ENCODE measurements around the gene TUBB3. TPM values are rescaled to one million over a fixed set of nuclear protein-coding genes. Genes with fewer than 3 reads are reported as not detected.

The TUBB3 gene
- total and polyA plus RNA-seq, 2 of the 8 experiments (the other 6 are each of a cell fraction or from before 2014, with no cell fraction given), result 275 to 393 TPM

GRCh38 chr16:89954462-89954861 is 31.3 kb downstream of the TUBB3 start:
- H3K79me2 ChIP-seq (ENCODE audit: control insufficient read depth in 1 of 2, insufficient read depth in 2 of 2, low read length in 2 of 2), result no peaks in the 10 kb centered on the region
- no peaks in the 10 kb centered on the region for H3K79me1 ChIP-seq (ENCODE audit: low read depth, low read length)
- no peak overlapping the region for H3K4me3 ChIP-seq (ENCODE audit: extremely low read depth in 1 of 4, insufficient read depth in 2 of 4, low read depth in 3 of 4, low read length in 4 of 4)
- H2BK20ac ChIP-seq (ENCODE audit: low read length), result no peak overlapping the region
- H3K23me2 ChIP-seq (ENCODE audit: low read depth, low read length), result no peaks in the 10 kb centered on the region; the same call in 1 of the 2 replicates
- no peak overlapping the region for H4K5ac ChIP-seq (ENCODE audit: insufficient read length, low read depth, low read length)
- peaks cover 0 to 3% (median 0%) of the 10 kb centered on the region in 4 experiments; a peak in 4 of 7 replicates for H3K4me1 ChIP-seq (replicated peaks in 1 of 4; ENCODE audit: control insufficient read depth in 3 of 4, insufficient read depth in 4 of 4, low read length in 3 of 4)
- H3K18ac ChIP-seq (ENCODE audit: extremely low read depth, low read length), result no peak overlapping the region
- H4K91ac ChIP-seq (replicated peaks; ENCODE audit: insufficient read length, low read length), result no peak overlapping the region
- WGBS, 2 experiments (ENCODE audit: extremely low coverage in 1 of 2, insufficient coverage in 1 of 2, insufficient read length in 1 of 2, insufficient replicate concordance in 2 of 2, low coverage in 1 of 2, low lambda C conversion rate in 2 of 2, missing lambda C conversion rate in 1 of 2), result 93% methylated on average over 15 of the region's 15 CpGs; no CpG with 5 or more reads in 1 of the 2 experiments
- CTCF ChIA-PET (ENCODE audit: partially characterized antibody), result interaction anchor here (1.0 to 1.4 kb wide), 6 partner anchors 9 to 66 kb away, joined by 3 to 6 read pairs (median 3); no protein-coding TSS in a partner anchor
- H3K36me3 ChIP-seq (ENCODE audit: control insufficient read depth in 2 of 4, insufficient read depth in 4 of 4, low read length in 3 of 4), result peaks cover 0 to 5% (median 3%) of the 10 kb centered on the region in 4 experiments; a peak in 4 of 8 replicates
- no peak for DNase-seq (ENCODE audit: low read depth in 1 of 2, low spot score in 2 of 2)
- H3K14ac ChIP-seq (ENCODE audit: insufficient read length), result no peak overlapping the region
- no peaks in the 10 kb centered on the region for H3K9me3 ChIP-seq (ENCODE audit: insufficient read depth in 2 of 2, low read depth in 1 of 2, low read length in 1 of 2)
- FAIRE-seq, result no peak
- POLR2A ChIA-PET (ENCODE audit: partially characterized antibody), result interaction anchor here (1.1 to 9.2 kb wide), 4 partner anchors 8 to 30 kb away, joined by 3 to 42 read pairs (median 8); partner anchors contain the start of gene TUBB3
- H3K4me2 ChIP-seq (ENCODE audit: insufficient read depth in 1 of 2, low read depth in 2 of 2, low read length in 2 of 2), result no peak overlapping the region
- peaks cover 6 to 10% of the 10 kb centered on the region in 2 experiments for H4K20me1 ChIP-seq (replicated peaks in 1 of 2; ENCODE audit: control insufficient read depth in 1 of 2, insufficient read depth in 2 of 2, low read length in 2 of 2)
- no peak overlapping the region for H2BK12ac ChIP-seq (ENCODE audit: low read depth, low read length)
- H3K27ac ChIP-seq (ENCODE audit: low read depth, low read length), result no peak overlapping the region
- no peak overlapping the region for H2AK5ac ChIP-seq (ENCODE audit: low read depth, low read length)
- no peak overlapping the region for H4K8ac ChIP-seq (ENCODE audit: extremely low read depth, insufficient read depth, low read length)
- H3K4ac ChIP-seq (replicated peaks; ENCODE audit: insufficient read length, low read depth, low read length), result no peak overlapping the region
- H2BK15ac ChIP-seq (ENCODE audit: low read length), result no peak overlapping the region
- no peak overlapping the region for H2BK5ac ChIP-seq (ENCODE audit: low read depth, low read length)
- no peak overlapping the region for H3K23ac ChIP-seq (ENCODE audit: insufficient read length)
- peaks cover 0 to 4% (median 2%) of the 10 kb centered on the region in 4 experiments; a peak in 4 of 7 replicates for H3K27me3 ChIP-seq (replicated peaks in 1 of 4; ENCODE audit: control insufficient read depth in 3 of 4, extremely low read depth in 1 of 4, insufficient read depth in 3 of 4, low read length in 3 of 4)
- H3K9ac ChIP-seq (replicated peaks in 1 of 4; ENCODE audit: extremely low read depth in 1 of 4, low read depth in 3 of 4, low read length in 3 of 4), result no peak overlapping the region; a peak in 1 of 7 replicates
- no peak overlapping the region for H2BK120ac ChIP-seq (replicated peaks; ENCODE audit: low read depth, low read length)
- H3K56ac ChIP-seq (replicated peaks; ENCODE audit: insufficient read length, low read depth, low read length), result no peak overlapping the region
- H2AFZ ChIP-seq (ENCODE audit: low read length), result no peak overlapping the region
- no peak for TF ChIP-seq EZH2 (IDR thresholded peaks at IDR 0.05; ENCODE audit: low read depth, low read length, severe bottlenecking)
- no peak for TF ChIP-seq CBX5 (IDR thresholded peaks at IDR 0.05; ENCODE audit: low read depth, low read length)
- TF ChIP-seq HDAC2 (IDR thresholded peaks at IDR 0.05; ENCODE audit: borderline replicate concordance in 1 of 2, low read depth in 2 of 2, low read length in 2 of 2), result no peak
- TF ChIP-seq SUZ12 (IDR thresholded peaks at IDR 0.05; ENCODE audit: low read length), result no peak
- TF ChIP-seq PHF8 (conservative IDR thresholded peaks at IDR 0.05; ENCODE audit: low read depth, low read length), result no peak
- TF ChIP-seq KDM1A (IDR thresholded peaks at IDR 0.05; ENCODE audit: borderline replicate concordance, low read length), result no peak
- no peak for TF ChIP-seq USF2 (IDR thresholded peaks at IDR 0.05; ENCODE audit: low read length)
- no peak for TF ChIP-seq NRF1 (IDR thresholded peaks at IDR 0.05; ENCODE audit: low read depth, low read length)
- TF ChIP-seq CBX8 (IDR thresholded peaks at IDR 0.05; ENCODE audit: borderline replicate concordance, low read depth, low read length), result no peak
- no peak for TF ChIP-seq BCL11A (IDR thresholded peaks at IDR 0.05; ENCODE audit: low read depth in 2 of 2, low read length in 2 of 2)
- TF ChIP-seq ZNF274 (IDR thresholded peaks at IDR 0.05; ENCODE audit: borderline replicate concordance, extremely low read depth, low read length), result no peak
- no peak for TF ChIP-seq GTF2F1 (IDR thresholded peaks at IDR 0.05; ENCODE audit: borderline replicate concordance, low read depth, low read length)
